Peyer's patch (tissue), 4 donors: Measurements from ENCODE around the gene ZBTB6.

ENCODE experiments used
- POLR2A ChIP-seq, 2 donors: fragments of 450-650 bp; IDR thresholded peaks; one replicate each; pipeline ENCODE4 v1.5.1; 2017; ENCODE audit warnings: antibody characterized with exemption in 2 of 2, mild to moderate bottlenecking in 2 of 2, moderate library complexity in 2 of 2
- TF ChIP-seq, protein P1 (sequence below), 6 experiments: fragments of 450-650 bp in 4 of 6; fragments of 200-600 bp in 2 of 6; sonication (generic) in 1 of 6; IDR thresholded peaks; one replicate each; pipeline ENCODE4 v1.5.1; 2017 to 2019; ENCODE audit warnings: antibody characterized with exemption in 6 of 6, mild to moderate bottlenecking in 3 of 6, moderate library complexity in 1 of 6

GRCh38 chr9:122954253-122954691 lies 41.1 kb upstream of the ZBTB6 start:
- no peak for TF ChIP-seq POLR2A (IDR thresholded peaks at IDR 0.05)
- TF ChIP-seq, protein P1, sequence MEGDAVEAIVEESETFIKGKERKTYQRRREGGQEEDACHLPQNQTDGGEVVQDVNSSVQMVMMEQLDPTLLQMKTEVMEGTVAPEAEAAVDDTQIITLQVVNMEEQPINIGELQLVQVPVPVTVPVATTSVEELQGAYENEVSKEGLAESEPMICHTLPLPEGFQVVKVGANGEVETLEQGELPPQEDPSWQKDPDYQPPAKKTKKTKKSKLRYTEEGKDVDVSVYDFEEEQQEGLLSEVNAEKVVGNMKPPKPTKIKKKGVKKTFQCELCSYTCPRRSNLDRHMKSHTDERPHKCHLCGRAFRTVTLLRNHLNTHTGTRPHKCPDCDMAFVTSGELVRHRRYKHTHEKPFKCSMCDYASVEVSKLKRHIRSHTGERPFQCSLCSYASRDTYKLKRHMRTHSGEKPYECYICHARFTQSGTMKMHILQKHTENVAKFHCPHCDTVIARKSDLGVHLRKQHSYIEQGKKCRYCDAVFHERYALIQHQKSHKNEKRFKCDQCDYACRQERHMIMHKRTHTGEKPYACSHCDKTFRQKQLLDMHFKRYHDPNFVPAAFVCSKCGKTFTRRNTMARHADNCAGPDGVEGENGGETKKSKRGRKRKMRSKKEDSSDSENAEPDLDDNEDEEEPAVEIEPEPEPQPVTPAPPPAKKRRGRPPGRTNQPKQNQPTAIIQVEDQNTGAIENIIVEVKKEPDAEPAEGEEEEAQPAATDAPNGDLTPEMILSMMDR (IDR thresholded peaks at IDR 0.05), result no peak
